Mucosa of descending colon (tissue), 3 donors: ENCODE measurements around the gene PUM1. TPM values are rescaled to one million over a fixed set of nuclear protein-coding genes. Genes with fewer than 3 reads are reported as not detected.

Experiments used
- ATAC-seq: fragments of 200-7000 bp; cut with Tn5 transposase; one replicate; pipeline ENCODE4 v1.9.1; 2020; ENCODE audit warnings: mild to moderate bottlenecking, moderate library complexity
- DNase-seq, 3 donors: peaks; one replicate each; pipeline ENCODE4 v3.0.0-alpha.2; 2020
- H3K36me3 ChIP-seq: fragments of 200-600 bp; one replicate; pipeline ENCODE4 v1.8.0; 2021; ENCODE audit warnings: low read depth, mild to moderate bottlenecking
- H3K4me1 ChIP-seq: fragments of 200-600 bp; one replicate; pipeline ENCODE4 v1.8.0; 2021; ENCODE audit warnings: low read depth, mild to moderate bottlenecking
- H3K4me3 ChIP-seq: fragments of 200-600 bp; one replicate; pipeline ENCODE4 v1.8.0; 2021; ENCODE audit warnings: mild to moderate bottlenecking
- H3K9me3 ChIP-seq: fragments of 200-600 bp; one replicate; pipeline ENCODE4 v1.8.0; 2021; ENCODE audit warnings: mild to moderate bottlenecking
- intact Hi-C, 2 donors: fragments of 100-400 bp; cut with DNase I in 1 of 2; cut with micrococcal nuclease in 1 of 2; formaldehyde crosslinking; loops; one replicate each; pipeline versions ENCODE4 v1.11.0 to v1.11.1; 2022; cut with DNase I, micrococcal nuclease
- total RNA-seq, 3 donors: library from RNA; stranded (reverse); fragmentation: NEBNext Ultra II Directional in 2 of 3; extraction: Animal tissue kit (Norgen Biotek cat#: 25700) in 2 of 3; gene quantifications; one replicate each; pipeline versions ENCODE4 v1.2.1 to v1.2.4, GENCODE V29; 2021 to 2023
- TF ChIP-seq, protein P1 (sequence below): fragments of 200-600 bp; IDR thresholded peaks from one replicate; pipeline ENCODE4 v1.8.0; 2022; ENCODE audit warnings: antibody characterized with exemption, mild to moderate bottlenecking
- donor health status: DM: no; HTN: no; CAD: no; lungs with moderate emphysema.
- donor health status: DM: no; HTN: no; CAD: no.
- donor health status: DM: no; HTN: yes; CAD: no.

PUM1 gene
- total RNA-seq, 3 donors from 2014 or later = 116 to 135 (median 127) TPM

GRCh38 chr1:30904191-30904961 lies 161.1 kb downstream of the PUM1 start:
- ATAC-seq = no peak
- no peaks in the 10 kb centered on the region for H3K9me3 ChIP-seq
- peak in 2 of 3 donors; percentile 17 to 20 for DNase-seq
- TF ChIP-seq, protein P1, sequence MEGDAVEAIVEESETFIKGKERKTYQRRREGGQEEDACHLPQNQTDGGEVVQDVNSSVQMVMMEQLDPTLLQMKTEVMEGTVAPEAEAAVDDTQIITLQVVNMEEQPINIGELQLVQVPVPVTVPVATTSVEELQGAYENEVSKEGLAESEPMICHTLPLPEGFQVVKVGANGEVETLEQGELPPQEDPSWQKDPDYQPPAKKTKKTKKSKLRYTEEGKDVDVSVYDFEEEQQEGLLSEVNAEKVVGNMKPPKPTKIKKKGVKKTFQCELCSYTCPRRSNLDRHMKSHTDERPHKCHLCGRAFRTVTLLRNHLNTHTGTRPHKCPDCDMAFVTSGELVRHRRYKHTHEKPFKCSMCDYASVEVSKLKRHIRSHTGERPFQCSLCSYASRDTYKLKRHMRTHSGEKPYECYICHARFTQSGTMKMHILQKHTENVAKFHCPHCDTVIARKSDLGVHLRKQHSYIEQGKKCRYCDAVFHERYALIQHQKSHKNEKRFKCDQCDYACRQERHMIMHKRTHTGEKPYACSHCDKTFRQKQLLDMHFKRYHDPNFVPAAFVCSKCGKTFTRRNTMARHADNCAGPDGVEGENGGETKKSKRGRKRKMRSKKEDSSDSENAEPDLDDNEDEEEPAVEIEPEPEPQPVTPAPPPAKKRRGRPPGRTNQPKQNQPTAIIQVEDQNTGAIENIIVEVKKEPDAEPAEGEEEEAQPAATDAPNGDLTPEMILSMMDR = no peak
- intact Hi-C loops = no loop called here
- H3K36me3 ChIP-seq = no peaks in the 10 kb centered on the region
- no peak overlapping the region for H3K4me3 ChIP-seq
- peaks cover 4% of the 10 kb centered on the region for H3K4me1 ChIP-seq

GRCh38 chr1:30903343-30904034 lies 162.0 kb downstream of the PUM1 start:
- DNase-seq = peak in 2 of 3 donors; percentile 8 to 15
- Histone ChIP-seq H3K4me1 (no peaks in the 10 kb centered on the region), H3K4me3 (no peak overlapping the region), H3K9me3 (no peaks in the 10 kb centered on the region), H3K36me3 (no peaks in the 10 kb centered on the region)
- ATAC-seq = no peak
- intact Hi-C loops = no loop called here
- TF ChIP-seq, protein P1 = no peak

DNA sequence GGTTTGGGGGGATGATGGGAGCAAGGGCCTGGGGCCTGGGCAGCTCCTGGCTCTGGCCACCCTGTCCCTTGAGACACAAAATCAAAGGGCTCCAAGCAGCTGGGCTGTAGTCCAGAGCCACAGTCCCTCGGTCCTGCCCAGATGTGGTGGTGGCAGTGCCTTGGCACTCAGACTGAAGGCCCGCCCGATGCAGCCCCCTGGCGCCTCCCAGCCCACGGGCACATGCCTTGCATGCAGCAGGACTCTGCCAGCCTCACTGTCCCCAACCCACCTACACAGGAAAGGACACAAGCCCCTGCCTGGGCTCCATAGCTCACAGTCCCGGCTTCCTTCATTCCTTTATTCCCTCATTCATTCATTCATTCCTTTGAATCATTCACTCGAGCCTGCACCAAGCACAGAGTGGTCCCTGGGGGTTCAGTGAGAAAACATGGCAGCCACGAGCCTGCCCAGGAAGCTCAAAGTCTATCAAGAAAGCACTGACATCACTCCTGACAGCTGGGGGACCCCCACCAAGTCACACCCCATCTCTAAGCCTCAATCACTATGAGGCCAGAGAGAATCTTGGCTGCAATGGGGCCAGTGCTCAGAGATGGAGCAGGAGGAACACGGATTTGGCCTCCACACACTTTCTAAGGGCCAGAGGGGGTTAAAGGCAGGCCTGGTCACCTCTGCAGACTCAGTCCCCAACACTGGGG lies 162.8 kb downstream of the PUM1 start:
- intact Hi-C loops = no loop called here
- ATAC-seq = no peak
- DNase-seq = peak in 2 of 3 donors; percentile 23 to 43
- no peaks in the 10 kb centered on the region for H3K36me3 ChIP-seq
- H3K4me3 ChIP-seq = no peak overlapping the region
- TF ChIP-seq, protein P1 = no peak
- no peaks in the 10 kb centered on the region for H3K9me3 ChIP-seq
- H3K4me1 ChIP-seq = no peaks in the 10 kb centered on the region

GRCh38 chr1:30901798-30902581 lies 163.5 kb downstream of the PUM1 start:
- no peaks in the 10 kb centered on the region for H3K9me3 ChIP-seq
- intact Hi-C loops = no loop called here
- H3K4me3 ChIP-seq = no peak overlapping the region
- peak in 1 of 3 donors; percentile 46 for DNase-seq
- H3K36me3 ChIP-seq = no peaks in the 10 kb centered on the region
- ATAC-seq = peak; percentile 28
- no peaks in the 10 kb centered on the region for H3K4me1 ChIP-seq
- TF ChIP-seq, protein P1 = no peak

- TF ChIP-seq, protein P1 = no peak
- ATAC-seq (peak; percentile 13), DNase-seq (no peak)
- Histone ChIP-seq H3K9me3 (no peaks in the 10 kb centered on the region), H3K4me3 (no peak overlapping the region), H3K4me1 (no peaks in the 10 kb centered on the region), H3K36me3 (no peaks in the 10 kb centered on the region)
- intact Hi-C loops = no loop called here
These were observed 164.5 kb downstream of the PUM1 start for GRCh38 chr1:30900931-30901560.
